Parathyroid adenoma (tissue), 2 donors: ENCODE results near the gene RAB21.

ENCODE experiments used
- H2AFZ ChIP-seq: fragments of 300-600 bp; sonication (generic); one replicate; pipeline ENCODE4 v1.7.0; 2017; ENCODE audit warnings: antibody characterized with exemption, mild to moderate bottlenecking
- H3K27ac ChIP-seq: fragments of 300-600 bp; sonication (generic); one replicate; pipeline ENCODE4 v1.7.0; 2017
- H3K27me3 ChIP-seq: fragments of 300-600 bp; sonication (generic); one replicate; pipeline ENCODE4 v1.7.0; 2017; ENCODE audit warnings: low read length; ENCODE audit not compliant: control insufficient read depth, insufficient read depth
- H3K36me3 ChIP-seq: fragments of 300-600 bp; sonication (generic); one replicate; pipeline ENCODE4 v1.7.0; 2017; ENCODE audit warnings: low read length; ENCODE audit not compliant: control insufficient read depth, insufficient read depth
- H3K4me1 ChIP-seq: fragments of 300-600 bp; sonication (generic); one replicate; pipeline ENCODE4 v1.7.0; 2017; ENCODE audit warnings: control low read depth
- H3K4me2 ChIP-seq: fragments of 300-600 bp; sonication (generic); one replicate; pipeline ENCODE4 v1.7.0; 2017; ENCODE audit warnings: low read length
- H3K4me3 ChIP-seq: fragments of 300-600 bp; sonication (generic); one replicate; pipeline ENCODE4 v1.7.0; 2017; ENCODE audit warnings: low read depth, low read length
- H3K79me2 ChIP-seq: fragments of 300-600 bp; sonication (generic); one replicate; pipeline ENCODE4 v1.7.0; 2017; ENCODE audit warnings: control low read depth
- H3K9ac ChIP-seq: fragments of 300-600 bp; sonication (generic); one replicate; pipeline ENCODE4 v1.7.0; 2017; ENCODE audit warnings: mild to moderate bottlenecking
- H3K9me3 ChIP-seq: fragments of 300-600 bp; sonication (generic); one replicate; pipeline ENCODE4 v1.7.0; 2017; ENCODE audit warnings: low read length; ENCODE audit not compliant: control insufficient read depth
- TF ChIP-seq, protein P1 (sequence below): fragments of 300-600 bp; sonication (generic); IDR thresholded peaks from one replicate; pipeline ENCODE4 v1.7.0; 2017; ENCODE audit warnings: antibody characterized with exemption, mild to moderate bottlenecking
- donor health status: primary hyperparathyroidism.

The RAB21 gene

DNA sequence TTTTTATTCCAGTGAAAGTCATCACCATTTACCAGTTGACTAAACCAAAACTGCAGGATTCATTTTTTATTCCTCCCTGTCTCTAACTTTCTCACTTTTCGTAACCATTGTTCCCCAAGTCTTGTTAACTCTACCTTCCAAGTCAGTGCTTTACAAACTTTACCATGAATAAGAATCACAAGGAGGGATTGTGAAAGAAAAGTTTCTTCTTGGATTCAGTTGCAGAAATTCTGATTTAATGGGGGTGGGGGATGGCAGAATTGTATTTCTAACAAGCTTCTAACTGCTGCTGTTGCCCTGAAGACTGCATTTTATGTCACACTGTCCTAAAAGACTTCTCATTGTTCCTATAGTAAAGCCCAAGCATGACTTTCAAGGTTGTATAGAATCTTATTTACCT lies 5.0 kb upstream of the RAB21 start:
- no peak overlapping the region for H3K4me3 ChIP-seq
- no peak overlapping the region for H3K9ac ChIP-seq
- H3K36me3 ChIP-seq, result no peaks in the 10 kb centered on the region
- TF ChIP-seq, protein P1, sequence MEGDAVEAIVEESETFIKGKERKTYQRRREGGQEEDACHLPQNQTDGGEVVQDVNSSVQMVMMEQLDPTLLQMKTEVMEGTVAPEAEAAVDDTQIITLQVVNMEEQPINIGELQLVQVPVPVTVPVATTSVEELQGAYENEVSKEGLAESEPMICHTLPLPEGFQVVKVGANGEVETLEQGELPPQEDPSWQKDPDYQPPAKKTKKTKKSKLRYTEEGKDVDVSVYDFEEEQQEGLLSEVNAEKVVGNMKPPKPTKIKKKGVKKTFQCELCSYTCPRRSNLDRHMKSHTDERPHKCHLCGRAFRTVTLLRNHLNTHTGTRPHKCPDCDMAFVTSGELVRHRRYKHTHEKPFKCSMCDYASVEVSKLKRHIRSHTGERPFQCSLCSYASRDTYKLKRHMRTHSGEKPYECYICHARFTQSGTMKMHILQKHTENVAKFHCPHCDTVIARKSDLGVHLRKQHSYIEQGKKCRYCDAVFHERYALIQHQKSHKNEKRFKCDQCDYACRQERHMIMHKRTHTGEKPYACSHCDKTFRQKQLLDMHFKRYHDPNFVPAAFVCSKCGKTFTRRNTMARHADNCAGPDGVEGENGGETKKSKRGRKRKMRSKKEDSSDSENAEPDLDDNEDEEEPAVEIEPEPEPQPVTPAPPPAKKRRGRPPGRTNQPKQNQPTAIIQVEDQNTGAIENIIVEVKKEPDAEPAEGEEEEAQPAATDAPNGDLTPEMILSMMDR, result no peak
- H3K4me1 ChIP-seq, result peaks cover 4% of the 10 kb centered on the region
- no peak overlapping the region for H3K4me2 ChIP-seq
- H3K27ac ChIP-seq, result no peak overlapping the region
- no peaks in the 10 kb centered on the region for H3K9me3 ChIP-seq
- H3K27me3 ChIP-seq, result no peaks in the 10 kb centered on the region
- no peaks in the 10 kb centered on the region for H3K79me2 ChIP-seq
- no peak overlapping the region for H2AFZ ChIP-seq

DNA sequence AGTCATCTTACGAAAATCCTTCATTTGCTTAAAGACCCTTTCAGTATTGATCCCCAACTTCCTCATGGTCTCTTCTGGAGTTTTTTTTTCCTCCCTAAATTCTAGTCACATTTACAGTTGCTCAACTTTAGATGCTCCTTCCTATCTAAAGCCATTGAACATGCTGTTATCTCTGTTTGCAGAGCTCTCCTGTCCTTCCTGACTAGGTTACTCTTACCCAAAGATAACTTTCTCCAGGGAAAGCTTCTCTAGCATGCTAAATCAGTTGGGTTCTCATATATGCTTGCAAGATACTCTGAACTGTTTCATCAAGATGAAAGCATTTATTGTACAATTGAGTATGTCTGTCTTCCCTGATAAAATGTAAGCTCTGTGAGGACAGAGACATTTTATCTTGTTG lies 1.8 kb upstream of the RAB21 start:
- Histone ChIP-seq H3K4me1 (peaks cover 4% of the 10 kb centered on the region), H3K4me3 (no peak overlapping the region), H3K27me3 (no peaks in the 10 kb centered on the region), H3K9ac (no peak overlapping the region), H3K4me2 (no peak overlapping the region), H2AFZ (peak overlapping the region; percentile 39), H3K79me2 (peaks cover 20% of the 10 kb centered on the region), H3K36me3 (no peaks in the 10 kb centered on the region), H3K9me3 (no peaks in the 10 kb centered on the region), H3K27ac (no peak overlapping the region)
- TF ChIP-seq, protein P1, result no peak

DNA sequence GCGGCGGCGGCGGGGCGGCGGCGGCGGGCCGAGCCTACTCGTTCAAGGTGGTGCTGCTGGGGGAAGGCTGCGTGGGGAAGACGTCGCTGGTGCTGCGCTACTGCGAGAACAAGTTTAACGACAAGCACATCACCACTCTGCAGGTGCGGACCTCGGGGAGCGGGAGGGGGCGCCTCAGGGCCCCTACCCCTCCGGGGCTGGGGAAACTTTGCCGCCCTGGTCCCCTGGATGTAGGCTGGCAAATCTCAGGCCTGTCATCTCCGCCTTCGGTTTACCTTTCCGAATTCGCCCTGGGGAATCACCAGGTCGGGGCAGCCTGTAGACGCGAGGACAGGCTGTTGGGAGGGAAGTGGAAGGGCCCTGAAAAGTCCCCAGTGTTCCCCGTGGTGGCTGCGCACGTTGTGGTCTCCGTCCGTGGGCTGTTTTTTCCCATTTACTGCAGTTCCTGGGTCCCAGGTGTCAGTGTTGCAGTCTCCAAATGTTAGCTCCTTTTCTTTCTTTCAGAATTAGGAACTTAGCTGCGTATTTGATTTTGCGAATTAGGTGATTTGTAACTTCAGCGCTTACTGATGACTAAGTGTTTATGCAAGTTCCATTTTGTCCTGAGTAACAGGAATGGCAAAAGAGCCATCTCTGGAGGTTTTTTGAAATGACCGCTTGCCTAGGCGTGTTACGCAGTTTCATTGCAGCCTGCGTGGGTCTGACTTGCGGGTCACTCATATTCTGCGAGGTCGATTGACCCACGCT lies 656 bp downstream of the RAB21 start:
- peak overlapping the region; percentile 57 for H3K4me2 ChIP-seq
- peaks cover 4% of the 10 kb centered on the region for H3K4me1 ChIP-seq
- TF ChIP-seq, protein P1, result no peak
- H3K4me3 ChIP-seq, result peak overlapping the region; percentile 80
- H3K27me3 ChIP-seq, result no peaks in the 10 kb centered on the region
- peak overlapping the region; percentile 85 for H3K27ac ChIP-seq
- H3K36me3 ChIP-seq, result no peaks in the 10 kb centered on the region
- peaks cover 44% of the 10 kb centered on the region for H3K79me2 ChIP-seq
- H3K9me3 ChIP-seq, result peaks cover 4% of the 10 kb centered on the region
- H2AFZ ChIP-seq, result peak overlapping the region; percentile 76
- H3K9ac ChIP-seq, result peak overlapping the region; percentile 62

DNA sequence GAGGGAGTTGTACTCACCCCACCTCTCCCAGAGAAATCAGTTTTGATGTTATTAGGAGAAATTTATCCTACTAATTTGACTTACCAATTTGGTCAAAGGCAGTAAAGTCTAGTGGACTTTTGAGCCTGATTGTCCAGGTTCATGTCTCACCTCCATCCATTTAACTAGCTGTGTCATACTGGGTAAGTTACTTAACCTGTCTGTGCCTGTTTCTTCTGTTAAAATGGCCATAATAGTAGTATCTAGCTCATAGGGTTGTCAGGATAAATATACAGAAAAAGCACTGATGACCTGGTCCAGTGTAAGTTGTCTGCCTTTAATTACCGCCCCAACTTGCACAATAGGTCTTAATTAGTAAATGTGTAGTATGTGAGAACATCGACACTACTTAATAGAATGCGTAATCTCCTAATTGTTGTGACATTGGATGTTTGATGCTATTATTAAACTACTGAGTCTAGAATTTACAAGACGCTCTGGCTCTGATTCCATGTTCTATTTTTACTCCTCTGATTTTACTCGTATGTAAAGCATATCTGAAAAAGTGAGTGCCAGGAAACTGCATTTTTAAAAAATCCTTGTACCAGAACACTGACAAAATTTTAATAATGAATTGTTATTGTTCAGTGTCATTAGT lies 1.5 kb downstream of the RAB21 start:
- Histone ChIP-seq H3K4me3 (peak overlapping the region; percentile 80), H3K27me3 (no peaks in the 10 kb centered on the region), H3K79me2 (peaks cover 52% of the 10 kb centered on the region), H3K4me1 (peaks cover 4% of the 10 kb centered on the region), H3K27ac (peak overlapping the region; percentile 85), H3K36me3 (no peaks in the 10 kb centered on the region), H2AFZ (peak overlapping the region; percentile 76), H3K9me3 (peaks cover 4% of the 10 kb centered on the region), H3K9ac (no peak overlapping the region), H3K4me2 (peak overlapping the region; percentile 57)
- TF ChIP-seq, protein P1, result no peak
